LNCAP (cell line): ENCODE data around the gene SLC5A1.

Experiments
- TF ChIP-seq, protein P1 (sequence below): fragments of 450-650 bp; IDR thresholded peaks from 2 replicates; pipeline ENCODE4 v1.5.1; 2017; ENCODE audit warnings: mild to moderate bottlenecking

SLC5A1 gene

DNA sequence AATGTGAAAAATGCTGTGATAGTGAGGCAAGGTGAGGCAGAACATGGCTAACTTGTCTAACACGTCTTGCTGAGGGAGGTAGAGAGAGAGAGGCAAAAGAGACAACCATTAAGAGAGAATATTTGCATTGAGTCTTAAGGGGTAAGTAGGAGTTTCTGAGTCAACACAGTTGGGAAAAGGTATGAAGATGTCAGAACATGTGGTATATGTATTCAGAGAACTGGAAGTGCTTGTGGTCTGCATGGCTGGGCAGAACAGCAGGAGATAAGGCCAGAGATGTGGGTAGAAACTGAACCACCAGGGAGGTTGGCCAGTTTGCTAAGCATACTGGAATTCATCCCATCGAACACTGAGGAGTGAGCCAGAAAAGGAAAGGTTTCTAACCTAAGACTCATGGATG lies 25.0 kb upstream of the SLC5A1 start:
- TF ChIP-seq, protein P1, sequence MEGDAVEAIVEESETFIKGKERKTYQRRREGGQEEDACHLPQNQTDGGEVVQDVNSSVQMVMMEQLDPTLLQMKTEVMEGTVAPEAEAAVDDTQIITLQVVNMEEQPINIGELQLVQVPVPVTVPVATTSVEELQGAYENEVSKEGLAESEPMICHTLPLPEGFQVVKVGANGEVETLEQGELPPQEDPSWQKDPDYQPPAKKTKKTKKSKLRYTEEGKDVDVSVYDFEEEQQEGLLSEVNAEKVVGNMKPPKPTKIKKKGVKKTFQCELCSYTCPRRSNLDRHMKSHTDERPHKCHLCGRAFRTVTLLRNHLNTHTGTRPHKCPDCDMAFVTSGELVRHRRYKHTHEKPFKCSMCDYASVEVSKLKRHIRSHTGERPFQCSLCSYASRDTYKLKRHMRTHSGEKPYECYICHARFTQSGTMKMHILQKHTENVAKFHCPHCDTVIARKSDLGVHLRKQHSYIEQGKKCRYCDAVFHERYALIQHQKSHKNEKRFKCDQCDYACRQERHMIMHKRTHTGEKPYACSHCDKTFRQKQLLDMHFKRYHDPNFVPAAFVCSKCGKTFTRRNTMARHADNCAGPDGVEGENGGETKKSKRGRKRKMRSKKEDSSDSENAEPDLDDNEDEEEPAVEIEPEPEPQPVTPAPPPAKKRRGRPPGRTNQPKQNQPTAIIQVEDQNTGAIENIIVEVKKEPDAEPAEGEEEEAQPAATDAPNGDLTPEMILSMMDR: no peak

DNA sequence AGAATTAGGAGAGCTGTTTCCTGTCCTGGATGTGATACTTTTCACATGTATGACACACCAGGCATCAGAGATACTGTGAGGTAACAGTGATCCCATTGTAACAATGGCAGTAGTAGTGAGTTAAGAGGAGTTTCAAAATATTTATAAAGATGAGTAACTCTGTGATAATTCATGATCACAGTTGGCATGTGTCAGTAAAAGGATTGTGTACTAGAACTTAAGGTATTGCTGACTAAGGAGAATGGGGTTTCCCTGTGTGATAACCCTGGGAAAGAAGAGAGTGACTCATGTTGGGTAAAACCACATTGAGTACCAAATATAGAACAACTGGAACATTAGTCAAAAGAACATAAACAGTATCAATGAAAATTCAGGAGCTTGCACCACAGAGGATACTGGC lies 22.9 kb upstream of the SLC5A1 start:
- TF ChIP-seq, protein P1: no peak

DNA sequence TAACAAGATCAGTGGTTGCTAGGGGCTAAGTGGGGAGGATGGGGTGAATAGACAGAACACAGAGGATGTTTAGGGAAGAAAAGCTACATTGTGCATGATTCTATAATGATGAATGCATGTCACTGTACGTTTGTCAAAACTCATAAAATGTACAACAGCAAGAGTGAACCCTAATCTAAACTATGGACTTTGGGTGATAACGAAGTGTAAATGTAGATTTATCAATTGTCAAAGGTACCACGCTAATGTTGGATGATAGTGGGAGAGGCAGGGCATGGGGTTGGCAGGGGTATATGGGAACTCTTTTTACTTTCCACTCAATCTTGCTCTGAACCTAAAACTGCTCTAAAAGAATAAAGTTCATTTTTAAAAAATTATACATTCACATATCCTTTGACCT lies 21.3 kb upstream of the SLC5A1 start:
- TF ChIP-seq, protein P1: no peak

DNA sequence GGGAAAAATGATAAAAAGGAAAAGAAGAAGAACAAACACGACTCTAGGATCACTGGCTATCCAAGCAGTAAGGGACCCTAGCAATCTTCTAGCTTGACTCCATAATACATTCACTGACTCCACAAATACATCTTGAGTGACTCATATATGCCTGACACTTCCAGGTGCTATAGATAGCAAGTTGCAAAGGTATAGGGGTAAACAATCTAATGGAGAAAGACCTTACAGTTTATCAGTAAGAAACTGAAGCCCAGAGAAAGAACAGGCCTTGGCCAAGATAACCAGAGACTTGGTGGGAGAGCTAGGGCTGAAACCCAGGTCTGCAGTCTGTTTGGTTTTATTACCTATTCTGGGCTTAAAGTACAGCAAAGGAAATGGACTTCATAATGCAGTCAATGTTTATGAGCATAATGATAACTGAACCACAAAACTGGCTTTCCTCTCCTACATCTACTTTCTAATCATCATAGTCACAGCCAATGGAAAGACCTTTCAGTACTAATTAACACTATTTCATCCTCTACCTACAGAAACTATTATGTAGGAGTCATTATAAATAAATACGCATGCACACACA lies 19.7 kb upstream of the SLC5A1 start:
- TF ChIP-seq, protein P1: no peak

DNA sequence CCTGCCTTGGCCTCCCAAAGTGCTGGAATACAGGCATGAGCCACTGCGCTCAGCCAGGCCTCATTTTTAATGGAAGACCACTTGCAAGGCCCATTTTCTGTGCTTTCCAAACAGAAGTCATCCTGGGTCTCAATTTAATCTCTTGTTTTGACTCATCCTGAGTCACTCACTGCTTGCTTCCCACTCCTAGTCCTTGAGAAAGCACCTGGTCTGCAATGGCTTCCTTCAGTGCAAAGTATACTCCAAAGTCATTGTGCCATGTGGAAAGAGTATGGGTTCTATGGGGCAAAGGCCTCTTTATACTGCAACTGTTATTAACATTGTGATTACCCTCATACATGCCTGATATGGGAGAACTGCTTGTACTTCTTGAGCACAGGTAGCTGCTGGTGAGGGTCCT lies 18.3 kb upstream of the SLC5A1 start:
- TF ChIP-seq, protein P1: no peak

DNA sequence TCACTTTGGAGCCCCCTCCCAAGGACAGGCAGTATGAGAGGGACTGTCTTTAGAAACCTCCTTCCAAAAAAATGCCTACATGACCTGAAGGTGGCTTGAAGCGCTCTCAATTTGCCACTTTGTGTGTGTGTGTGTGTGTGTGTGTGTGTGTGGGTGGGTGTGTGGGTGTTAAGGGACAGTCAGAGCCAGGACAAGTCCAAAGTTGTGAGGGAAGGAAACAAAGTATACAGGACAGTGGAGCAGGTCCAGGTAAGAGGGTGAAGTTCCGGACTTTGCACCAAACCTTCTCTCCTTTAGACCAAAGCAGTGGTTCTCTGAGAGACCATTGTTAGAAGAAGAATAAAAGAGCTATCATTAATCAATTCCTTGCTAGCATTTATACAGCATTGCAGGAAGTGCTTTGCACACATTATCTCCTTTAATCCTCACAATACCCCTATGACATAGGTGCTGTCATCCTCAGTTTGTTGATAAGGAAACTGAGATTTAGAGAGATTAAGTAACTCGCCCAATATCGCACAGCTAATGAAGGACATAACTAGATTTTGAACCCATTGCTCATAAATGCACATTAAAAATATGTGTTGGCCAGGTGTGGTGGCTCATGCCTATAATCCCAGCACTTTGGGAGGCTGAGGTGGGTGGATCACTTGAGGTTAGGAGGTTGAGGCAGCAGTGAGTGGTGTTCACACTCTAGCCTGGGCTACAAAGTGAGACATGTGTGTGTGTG lies 12.4 kb upstream of the SLC5A1 start:
- TF ChIP-seq, protein P1: no peak

DNA sequence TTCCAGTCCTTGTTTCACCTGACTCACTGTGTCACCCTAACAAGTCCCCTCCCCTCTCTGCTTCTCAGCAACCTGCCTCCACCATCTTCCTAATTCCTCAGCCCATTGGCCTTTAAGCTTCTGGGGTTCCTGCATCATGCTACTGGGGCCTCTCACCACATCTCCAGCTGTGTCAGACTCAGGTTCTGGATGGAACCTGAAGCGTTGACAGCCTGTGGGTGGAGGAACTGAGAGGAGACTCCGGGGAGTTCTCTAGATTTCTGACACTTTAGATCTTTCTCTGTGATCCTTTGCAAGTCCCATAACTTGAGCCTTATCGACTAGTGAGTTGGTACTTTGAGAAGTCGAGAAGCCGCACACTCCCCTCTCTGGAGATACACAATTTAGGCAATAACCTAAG lies 11.6 kb upstream of the SLC5A1 start:
- TF ChIP-seq, protein P1: no peak
